GM21737 (cell line): Measurements from ENCODE around the gene RNASE3.
"Not testable (repeated sequence)": the region's sequence is repeated elsewhere in the genome, so short reads cannot be mapped to it uniquely, and the experiment has no call there.

Experiments used
- ATAC-seq: cut with Tn5 transposase; IDR thresholded peaks from one replicate; pipeline ENCODE4 v1.9.1; 2021; ENCODE audit warnings: mild to moderate bottlenecking, moderate library complexity; ENCODE audit not compliant: unreplicated experiment

The RNASE3 gene

GRCh38 chr14:20910822-20911221, 19.6 kb downstream of the RNASE3 start:
- ATAC-seq = not testable (repeated sequence)

DNA sequence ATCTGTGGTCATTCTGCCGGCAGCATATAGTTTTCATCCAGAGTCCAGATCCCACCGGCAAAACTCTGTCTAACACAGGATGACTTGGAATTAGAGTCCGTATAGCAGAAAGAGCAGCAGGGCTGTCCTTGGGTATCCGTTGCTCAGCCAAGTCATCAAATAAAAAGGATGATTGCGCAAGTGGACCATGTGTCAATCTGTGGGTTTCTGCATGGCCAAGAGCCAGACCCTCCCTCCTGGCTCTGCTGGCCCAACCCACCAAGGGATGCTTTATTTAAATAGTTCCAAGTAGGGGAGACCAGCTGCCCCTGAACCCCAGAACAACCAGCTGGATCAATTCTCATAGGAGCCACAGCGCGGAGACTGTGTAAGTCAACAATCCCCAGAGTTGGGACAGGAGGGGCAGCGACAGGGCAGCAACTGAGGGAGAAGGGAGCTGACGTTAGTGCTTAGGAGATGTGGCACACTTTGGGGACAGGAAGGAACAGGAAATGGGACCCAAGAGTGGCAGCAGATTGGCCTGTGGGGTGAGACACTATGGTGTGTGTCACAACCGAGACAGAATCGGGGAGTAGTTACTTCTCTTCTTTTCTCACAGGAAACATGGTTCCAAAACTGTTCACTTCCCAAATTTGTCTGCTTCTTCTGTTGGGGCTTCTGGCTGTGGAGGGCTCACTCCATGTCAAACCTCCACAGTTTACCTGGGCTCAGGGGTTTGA, 28.0 kb downstream of the RNASE3 start:
- ATAC-seq = not testable (repeated sequence)

DNA sequence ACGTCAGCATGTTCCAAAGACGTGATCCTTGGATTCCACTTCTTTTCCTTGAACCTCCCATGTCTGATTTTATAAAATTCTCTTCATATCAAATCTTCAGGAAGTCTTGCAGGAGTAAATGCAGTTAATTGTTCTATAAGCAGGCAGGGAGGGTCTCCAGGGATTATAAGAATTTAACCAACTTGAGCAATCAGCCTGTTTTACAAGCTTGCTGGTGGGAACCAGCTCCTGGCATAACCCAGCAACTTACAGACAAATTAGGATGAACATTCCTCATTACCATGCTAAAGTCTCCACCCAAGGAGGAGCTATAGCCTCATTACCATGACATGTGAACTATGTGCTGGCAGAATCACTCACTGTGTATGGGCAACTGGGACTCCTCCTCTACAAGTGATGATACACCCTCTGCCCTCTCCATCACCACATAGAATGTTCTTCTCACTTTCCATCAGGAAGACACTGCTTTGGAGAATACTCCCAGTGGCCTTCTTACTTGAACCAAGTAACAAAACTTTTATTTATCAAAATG, 32.6 kb downstream of the RNASE3 start:
- not testable (repeated sequence) for ATAC-seq

DNA sequence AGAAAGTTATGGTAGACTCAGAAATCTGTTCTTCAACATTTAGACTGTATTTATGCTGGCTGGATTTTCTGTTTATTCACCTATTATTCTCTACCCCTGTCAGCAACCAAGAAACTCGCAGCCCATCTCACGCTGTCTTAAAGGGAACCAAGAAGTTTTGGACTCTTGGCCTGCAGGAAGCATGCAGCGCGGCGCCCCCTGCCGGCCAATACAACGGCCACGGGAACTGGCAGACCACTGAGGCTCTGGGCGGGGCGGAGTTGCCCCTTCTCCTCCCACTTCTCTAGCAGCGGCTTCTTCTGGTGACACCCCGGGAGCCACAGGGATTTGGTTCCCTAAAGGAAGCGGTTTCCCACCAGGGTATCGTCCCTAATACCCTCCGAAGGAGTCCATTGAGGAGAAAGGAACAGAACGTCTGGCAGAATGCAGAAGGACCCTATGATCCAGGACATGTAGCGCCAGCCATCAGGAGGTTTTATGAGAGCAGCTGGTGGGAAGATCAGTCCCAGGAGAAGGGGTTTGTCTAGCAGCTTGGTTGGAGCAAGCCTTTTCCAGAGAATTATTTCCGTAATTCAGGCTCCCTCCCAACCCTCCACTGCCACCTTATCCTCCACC, 43.1 kb downstream of the RNASE3 start:
- no peak for ATAC-seq

GRCh38 chr14:20935303-20935984, 44.3 kb downstream of the RNASE3 start:
- ATAC-seq = no peak
